Stimulated activated CD8-positive, alpha-beta memory T cell treated with anti-CD3 and anti-CD28 coated beads, Interleukin-15, amount 100 ng/mL, for 4 hours (primary cell): ENCODE data around the gene UBA1.

Experiments used
- DNase-seq, 2 donors: peaks; one replicate each; pipeline ENCODE4 v3.0.0-alpha.2; 2020; ENCODE audit warnings: low read depth in 2 of 2

Gene UBA1

DNA sequence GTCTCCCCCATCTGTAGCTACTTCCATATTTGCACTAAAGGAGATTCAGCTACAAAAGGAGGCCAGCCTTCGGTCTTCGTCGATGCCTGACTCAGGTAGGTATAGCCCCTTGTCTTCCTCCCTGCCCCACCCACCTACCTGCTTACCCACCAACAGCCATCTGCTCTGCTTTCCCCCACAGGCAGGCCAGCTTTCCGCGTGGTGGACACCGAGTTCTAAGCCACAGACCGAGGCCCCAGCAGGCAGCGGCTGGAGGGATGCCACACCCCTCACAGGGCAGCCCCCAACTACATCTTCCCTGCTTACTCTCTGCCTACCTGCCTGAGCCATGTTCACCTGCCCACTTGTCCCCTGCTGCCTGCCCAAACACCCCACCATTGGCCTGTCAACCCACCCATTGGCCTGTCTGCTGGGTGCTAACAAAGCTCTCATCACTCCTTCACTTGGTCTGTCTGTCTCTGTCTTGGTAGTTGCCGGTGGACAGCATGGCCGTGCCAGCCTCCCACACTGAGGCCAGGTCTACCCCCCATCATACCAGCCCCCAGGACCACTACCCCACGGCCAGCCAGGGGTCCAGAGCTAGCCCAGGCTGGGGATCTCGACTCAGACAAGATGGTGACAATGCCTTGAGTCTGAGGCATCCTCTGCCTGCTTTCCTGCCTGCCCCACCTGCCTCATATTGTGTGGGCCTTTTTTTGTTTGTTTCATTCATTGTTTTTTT is 35.1 kb downstream of the UBA1 start:
- DNase-seq, result no peak

DNA sequence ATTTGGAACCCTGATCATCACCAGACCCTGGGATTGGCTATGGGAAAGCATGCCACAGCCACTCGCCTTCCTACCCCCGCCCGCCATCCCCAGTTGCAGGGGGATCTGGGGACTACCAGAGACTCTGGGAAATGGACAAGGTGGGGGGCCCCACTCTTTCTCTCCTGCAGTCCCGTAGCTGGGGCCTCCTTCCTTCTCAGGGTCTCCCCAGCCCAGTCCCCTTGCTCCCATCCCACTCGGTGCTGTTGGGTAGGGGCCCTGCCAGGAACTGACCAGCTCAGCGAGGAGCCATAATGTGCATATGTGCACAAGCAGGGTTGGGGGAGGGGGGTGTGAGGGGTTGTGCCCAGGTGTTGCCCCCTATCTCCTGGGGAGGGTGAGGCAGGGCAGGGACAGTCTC is 35.8 kb downstream of the UBA1 start:
- no peak for DNase-seq

DNA sequence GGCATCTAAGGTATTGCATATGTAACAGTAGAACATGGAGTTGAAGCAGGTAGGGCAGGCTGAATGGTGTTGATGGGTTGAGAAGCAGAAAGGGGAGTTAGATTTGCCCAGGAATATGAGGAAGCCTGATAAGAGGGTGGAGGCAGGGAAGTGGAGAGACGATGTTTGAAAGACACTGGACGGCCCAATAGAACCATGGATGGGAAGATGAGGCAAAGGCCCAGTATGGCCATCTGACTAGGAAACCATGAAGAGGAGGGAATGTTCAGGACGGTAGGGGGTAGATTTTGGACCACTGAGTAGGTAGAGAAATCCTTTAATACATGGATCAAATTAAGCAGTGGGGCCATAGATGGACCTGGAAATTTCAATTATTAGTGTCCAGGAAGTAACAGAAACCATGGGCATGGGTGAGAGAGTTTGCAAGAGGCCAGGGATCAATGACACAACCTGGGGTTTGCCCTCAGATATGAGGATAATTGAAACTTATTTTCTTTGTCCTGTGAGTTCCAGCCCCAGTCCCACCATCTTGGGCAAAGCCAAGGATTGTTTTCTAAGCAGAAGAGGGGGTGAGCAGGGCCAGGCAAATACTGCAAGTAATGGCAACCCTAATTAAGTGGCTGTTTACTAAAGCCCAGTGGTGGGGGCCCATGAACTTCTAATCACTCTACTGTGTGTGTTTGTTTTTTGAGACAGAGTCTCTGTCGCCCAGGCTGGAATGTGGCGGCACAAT is 36.7 kb downstream of the UBA1 start:
- DNase-seq, result no peak

DNA sequence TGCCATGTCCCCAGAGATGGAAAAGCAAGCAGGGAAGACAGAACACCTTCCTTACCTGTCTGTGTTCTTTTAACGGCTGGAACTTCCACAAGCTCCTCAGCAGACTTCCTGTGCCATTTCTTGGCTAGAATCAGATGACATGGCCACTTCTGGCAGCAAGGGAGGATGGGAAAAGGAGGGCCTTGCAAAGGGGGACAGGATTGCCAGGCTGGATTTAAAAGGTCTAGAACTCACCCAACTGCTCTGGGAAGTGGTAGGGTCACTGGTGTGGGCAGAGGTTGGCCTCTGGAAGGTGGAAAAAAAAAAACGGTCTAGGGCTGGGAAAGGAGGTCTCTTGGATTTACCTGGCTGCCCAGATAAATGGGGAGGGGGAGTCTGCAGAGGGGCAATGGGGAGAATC is 37.5 kb downstream of the UBA1 start:
- no peak for DNase-seq

DNA sequence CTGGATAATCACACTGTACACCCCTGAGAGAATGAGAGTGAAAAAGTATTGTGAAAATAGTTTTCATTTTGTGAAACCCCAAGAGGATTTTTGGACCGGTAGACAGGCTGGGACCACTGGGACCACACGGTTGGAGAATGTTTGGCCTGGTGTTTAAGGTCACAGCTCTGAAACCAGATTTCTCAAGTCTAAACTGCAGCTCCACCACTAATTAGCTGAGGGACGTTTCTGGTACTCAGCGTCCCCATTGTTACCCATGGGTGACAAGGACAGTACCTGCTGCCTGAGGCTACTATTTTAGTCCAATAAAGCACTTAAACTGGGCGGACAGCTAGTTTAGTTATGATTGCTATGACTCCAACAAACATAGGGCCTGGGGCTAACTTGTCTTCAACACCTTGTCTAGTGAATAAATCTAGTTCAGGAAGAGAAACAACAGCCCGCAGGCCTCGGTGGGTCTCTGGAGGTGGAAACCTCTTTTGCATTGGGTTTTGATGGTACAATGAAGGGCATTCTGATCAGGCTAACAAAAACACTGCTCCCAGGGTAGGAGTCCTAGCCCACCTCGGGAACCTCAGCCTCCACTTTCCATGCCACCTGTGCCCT is 38.7 kb downstream of the UBA1 start:
- no peak for DNase-seq

DNA sequence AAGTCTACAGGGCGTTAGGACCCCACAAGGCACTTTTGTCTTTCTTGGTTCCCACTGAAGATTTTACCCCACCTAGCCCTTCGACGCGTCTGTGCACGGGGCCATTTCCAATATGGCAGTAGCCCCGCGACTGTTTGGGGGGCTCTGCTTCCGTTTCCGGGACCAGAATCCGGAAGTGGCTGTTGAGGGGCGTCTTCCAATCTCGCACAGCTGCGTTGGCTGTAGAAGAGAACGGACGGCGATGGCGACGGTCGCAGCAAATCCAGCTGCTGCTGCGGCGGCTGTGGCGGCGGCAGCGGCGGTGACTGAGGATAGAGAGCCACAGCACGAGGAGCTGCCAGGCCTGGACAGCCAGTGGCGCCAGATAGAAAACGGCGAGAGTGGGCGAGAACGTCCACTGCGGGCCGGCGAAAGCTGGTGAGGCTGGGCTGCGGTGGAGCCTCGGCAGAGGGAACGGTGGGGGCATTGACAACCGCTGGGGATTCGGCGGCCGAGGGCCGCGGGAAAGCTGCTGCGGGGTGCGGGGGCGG is 39.2 kb downstream of the UBA1 start, which contains the start of gene USP11:
TSS of gene USP11 (plus strand) at position 207 of the 530 bp plus-strand sequence. CDS start at position 242, 35 bp downstream.
- peak; percentile 20 to 43 for DNase-seq

DNA sequence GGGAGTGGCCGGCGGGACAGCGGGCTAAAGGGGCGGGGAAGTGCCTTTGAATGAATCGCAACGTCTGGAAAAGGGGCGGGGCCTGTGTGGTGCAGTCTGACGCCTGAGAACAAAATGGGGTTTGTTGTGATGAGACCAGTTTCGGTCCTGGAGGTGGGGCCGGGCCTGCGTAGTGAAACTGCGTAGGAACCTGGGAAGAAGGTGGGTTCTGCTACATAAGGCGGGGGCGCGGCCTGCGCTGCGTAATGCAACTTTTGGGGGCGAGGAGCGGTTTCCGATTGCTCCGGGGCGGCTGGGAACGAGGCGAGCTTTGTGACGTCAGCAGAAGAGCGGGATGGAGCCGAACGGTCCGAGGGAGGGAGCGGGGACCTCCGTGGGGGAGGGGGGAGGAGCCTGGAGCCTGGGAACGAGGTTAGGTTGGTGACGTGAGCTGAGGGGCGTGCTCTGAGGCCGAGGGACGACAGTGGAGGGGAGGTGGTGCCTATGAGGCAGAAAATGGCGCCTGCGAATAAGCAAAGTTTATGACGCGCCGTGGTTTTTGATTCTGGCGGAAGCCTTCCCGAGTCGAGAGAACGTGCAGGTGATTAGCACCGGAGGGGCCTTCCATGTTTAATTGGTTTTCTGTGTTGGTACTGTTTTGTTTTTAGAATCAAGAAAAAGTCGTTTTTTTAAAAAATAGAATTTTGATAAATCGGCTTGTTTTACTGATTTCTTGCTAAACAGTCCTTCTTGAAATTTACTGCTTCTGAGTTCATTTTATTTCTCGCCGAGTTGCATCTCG is 39.9 kb downstream of the UBA1 start:
- DNase-seq, result peak; percentile 92 to 94

DNA sequence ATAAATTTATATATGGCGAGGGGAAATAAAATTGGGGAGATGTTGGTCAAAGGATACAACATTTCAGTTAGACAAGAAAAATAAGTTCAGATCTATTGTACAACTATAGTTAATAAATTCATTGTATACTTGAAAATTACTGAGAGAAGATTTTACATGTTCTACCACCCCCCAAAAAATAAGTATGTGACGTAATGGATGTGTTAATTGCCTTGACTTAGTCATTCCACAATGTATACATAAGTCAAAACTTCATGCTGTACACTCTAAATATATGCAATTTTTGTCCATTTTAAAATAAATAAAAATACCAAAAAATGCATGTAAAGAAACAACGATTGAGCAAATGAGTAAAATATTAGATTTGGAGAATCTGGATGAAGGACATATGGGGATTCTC is 41.0 kb downstream of the UBA1 start:
- no peak for DNase-seq

DNA sequence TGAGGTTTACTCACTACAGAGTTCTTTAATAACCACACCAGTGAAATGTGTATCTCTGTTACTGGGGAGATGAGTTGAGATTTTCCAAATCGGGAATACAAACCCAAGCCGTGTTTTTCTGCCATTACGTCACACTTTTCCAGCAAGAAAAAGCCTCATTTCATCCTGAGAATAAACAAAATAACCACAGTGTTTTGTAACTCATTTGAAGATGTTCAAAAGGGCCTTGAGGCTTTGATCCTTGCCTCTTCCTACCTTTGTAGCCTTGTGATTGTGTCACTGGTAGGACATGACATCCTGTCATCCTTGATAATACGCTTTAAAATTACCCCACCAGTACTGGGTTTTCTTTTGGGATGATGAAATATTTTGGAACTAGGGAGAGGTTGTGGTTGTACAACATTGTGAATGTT is 42.1 kb downstream of the UBA1 start:
- no peak for DNase-seq

DNA sequence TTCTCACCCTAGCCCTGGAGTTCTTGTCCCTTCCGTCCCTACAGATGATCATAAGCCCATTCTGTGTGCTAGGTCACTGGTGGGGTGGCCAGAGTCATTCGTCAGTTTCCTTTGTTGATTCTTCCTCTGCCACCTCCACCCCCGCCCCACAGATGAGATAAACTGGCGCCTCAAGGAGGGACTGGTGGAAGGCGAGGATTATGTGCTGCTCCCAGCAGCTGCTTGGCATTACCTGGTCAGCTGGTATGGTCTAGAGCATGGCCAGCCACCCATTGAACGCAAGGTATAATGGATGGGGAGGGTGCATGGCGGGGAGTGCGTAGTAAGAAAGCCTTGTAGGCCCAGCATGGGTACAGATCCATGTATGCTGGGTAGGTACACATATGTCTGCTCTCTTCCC is 45.6 kb downstream of the UBA1 start:
- no peak for DNase-seq

DNA sequence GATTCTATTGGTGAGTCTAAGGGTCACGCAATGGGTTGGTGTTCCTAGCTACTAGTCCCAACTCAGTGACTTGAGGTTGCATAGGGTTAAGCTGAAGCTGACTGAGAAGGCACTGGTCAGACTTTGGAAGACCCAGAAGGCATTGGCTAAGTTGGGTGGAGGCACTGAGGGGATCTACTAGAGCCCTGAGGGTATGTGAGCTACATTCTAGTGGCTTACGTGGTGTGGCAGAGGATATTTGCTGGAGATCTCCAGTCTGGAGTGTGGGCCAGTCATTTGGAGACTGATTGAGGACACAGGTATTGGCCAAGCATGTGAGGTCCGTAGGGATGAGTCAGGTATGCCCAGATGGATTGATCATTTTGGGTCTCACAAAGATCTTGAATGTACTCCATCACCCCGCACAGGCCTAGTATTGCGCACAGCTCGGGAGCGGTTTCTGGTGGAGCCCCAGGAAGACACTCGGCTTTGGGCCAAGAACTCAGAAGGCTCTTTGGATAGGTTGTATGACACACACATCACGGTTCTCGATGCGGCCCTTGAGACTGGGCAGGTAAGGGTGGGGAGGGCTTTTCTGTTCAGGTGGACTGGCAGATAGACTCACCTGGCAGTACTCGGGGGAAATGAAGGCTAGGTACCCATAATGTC is 46.4 kb downstream of the UBA1 start:
- DNase-seq, result no peak

DNA sequence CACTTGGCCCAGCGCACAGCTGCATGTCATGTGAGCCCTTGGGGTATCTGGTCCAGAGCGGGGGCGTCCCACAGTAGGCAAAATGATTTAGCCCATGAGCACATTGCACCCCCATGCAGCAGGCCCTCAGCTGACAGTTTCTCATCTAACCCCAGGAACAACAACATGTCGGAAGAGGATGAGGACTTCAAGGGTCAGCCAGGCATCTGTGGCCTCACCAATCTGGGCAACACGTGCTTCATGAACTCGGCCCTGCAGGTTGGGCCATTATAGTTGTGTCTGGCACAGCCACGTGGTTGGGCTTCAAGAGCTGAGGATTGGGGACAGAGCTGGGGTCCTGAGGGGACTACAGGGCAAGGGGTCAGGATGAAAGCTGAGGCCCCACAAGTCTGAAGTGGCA is 47.0 kb downstream of the UBA1 start:
- no peak for DNase-seq

DNA sequence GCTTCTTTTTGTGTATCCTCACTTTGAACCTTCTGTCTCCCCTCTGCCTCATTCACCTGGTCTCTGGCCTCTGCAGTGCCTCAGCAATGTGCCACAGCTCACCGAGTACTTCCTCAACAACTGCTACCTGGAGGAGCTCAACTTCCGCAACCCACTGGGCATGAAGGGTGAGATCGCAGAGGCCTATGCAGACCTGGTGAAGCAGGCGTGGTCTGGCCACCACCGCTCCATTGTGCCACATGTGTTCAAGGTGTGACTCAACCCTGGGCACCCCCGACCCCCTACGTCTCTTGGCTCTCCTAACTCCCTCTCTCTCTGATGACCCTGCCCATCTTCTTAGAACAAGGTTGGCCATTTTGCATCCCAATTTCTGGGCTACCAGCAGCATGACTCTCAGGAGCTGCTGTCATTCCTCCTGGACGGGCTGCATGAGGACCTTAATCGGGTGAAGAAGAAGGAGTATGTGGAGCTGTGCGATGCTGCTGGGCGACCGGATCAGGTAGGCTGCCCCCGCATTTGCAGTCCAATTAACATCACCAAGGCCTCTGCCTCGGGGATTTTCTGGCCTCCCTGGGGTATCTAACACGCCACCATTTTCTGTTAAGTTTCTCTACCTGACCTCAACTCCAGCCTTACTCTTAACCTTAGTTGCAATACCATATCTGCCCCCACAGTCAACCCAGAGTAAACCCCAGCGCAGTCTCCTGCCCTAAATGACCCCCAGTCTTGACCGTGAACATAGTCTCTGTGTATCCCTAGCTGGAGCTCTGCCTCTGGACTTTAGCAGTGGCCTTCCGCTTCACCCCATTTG is 47.8 kb downstream of the UBA1 start:
- no peak for DNase-seq

DNA sequence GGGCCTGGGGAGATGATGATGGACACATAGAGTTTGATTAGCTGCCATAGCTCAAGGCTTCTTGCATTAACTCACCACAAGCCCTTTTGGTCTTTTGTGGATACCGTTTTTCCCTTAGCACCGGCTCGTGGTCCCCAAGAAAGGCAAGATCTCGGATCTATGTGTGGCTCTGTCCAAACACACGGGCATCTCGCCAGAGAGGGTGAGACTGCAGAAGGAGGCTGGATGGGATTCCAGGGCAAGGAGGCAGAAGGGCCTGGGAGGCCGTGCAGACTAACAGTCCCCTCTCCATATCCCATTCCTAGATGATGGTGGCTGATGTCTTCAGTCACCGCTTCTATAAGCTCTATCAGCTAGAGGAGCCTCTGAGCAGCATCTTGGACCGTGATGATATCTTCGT is 48.7 kb downstream of the UBA1 start:
- no peak for DNase-seq

DNA sequence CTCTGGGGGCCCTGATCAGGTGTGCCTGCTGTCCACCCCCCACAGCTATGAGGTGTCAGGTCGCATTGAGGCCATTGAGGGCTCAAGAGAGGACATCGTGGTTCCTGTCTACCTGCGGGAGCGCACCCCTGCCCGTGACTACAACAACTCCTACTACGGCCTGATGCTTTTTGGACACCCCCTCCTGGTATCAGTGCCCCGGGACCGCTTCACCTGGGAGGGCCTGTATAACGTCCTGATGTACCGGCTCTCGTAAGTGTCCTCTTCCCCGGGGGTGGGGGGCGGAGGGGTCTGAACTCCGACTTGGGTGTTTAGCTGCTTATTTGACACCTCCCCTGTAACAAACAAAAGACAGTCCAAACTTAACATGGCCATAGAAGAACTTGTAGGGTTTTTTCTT is 49.7 kb downstream of the UBA1 start:
- no peak for DNase-seq

DNA sequence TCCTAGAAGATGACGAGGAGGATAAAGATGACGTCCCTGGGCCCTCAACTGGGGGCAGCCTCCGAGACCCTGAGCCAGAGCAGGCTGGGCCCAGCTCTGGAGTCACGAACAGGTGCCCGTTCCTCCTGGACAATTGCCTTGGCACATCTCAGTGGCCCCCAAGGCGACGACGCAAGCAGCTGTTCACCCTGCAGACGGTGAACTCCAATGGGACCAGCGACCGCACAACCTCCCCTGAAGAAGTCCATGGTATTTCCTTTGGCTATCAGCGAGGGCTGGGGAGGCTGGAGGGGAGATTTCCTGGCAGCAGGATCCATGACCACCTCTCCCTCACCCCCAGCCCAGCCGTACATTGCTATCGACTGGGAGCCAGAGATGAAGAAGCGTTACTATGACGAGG is 51.0 kb downstream of the UBA1 start:
- no peak for DNase-seq

DNA sequence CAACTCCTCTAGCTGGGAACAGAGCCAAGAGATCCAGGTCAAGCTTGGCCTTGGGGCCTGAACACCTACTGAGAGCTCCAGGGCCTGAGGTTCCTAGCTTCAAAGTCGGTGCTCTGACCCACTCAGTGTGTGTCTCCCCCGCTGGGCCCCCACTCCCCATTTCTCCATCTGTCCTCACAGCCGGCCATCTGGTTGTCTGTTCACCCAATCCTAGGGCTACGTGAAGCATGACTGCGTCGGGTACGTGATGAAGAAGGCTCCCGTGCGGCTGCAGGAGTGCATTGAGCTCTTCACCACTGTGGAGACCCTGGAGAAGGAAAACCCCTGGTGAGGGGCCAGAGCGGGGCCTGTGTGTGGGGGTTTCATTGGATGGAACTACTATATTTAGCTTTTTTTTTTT is 51.5 kb downstream of the UBA1 start:
- no peak for DNase-seq

DNA sequence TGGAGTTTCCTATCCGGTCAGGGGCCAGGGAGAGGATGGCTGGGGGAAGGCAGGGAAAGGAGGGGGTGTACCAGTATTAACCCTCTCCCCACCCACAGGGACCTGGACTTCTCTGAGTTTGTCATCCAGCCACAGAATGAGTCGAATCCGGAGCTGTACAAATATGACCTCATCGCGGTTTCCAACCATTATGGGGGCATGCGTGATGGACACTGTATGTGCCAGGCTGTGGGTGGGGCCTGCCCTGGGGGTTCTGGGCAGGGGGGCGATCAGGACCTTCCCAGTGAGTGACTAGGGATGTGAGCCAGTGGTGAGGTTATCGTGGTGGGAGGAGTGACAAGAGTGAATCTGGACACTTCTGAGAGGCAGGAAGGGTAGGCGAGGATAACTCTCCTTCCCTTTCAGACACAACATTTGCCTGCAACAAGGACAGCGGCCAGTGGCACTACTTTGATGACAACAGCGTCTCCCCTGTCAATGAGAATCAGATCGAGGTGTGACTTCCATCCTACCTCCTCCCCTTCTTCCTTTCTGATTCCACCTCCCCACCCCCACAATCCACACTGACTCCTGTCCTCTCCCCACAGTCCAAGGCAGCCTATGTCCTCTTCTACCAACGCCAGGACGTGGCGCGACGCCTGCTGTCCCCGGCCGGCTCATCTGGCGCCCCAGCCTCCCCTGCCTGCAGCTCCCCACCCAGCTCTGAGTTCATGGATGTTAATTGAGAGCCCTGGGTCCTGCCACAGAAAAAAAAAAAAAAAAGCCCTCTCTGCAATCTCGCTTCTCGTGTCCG is 53.8 kb downstream of the UBA1 start:
- DNase-seq, result no peak

DNA sequence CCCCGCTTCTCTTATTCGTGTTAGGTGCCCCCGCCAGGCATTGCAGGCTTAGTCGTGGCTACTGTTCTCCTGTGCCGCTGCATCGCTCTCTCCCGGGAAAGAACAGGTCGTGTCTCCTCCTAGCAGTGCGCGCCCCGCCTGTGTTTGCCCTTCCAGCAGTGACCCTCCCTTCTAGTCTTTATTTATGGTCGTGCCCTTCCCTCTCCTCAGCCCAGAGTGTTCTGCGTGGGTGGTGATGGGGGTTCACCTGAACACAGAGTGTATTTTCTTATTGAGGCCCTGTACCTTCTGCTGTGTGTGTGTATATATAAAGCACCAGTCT is 54.3 kb downstream of the UBA1 start:
- no peak for DNase-seq

DNA sequence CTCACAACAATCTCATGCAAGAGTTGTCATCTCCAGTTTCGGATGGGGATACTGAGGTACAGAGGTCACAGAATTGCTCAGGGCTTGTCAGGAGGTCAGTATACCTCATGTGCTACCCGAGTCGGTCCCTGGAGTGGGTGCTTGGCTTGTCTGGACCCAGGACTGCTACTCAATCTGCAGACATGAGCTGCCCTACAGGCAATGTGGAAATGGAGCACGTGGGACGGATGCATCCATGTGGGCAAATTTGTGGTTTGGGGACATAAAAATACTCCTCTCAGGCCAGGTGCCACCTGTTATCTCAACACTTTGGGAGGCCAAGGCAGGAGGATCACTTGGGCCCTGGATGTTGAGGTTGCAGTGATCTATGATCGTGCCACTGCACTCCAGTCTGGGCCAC is 54.9 kb downstream of the UBA1 start:
- no peak for DNase-seq
